NCI-H1417 treated with DMSO at 0.1 percent for 48 hours (cell line): ENCODE results near the gene ACRBP.

Experiments used
- DNase-seq: peaks from one replicate; lab custom pipeline; 2025; lab: John Stamatoyannopoulos, UW

Gene ACRBP

DNA sequence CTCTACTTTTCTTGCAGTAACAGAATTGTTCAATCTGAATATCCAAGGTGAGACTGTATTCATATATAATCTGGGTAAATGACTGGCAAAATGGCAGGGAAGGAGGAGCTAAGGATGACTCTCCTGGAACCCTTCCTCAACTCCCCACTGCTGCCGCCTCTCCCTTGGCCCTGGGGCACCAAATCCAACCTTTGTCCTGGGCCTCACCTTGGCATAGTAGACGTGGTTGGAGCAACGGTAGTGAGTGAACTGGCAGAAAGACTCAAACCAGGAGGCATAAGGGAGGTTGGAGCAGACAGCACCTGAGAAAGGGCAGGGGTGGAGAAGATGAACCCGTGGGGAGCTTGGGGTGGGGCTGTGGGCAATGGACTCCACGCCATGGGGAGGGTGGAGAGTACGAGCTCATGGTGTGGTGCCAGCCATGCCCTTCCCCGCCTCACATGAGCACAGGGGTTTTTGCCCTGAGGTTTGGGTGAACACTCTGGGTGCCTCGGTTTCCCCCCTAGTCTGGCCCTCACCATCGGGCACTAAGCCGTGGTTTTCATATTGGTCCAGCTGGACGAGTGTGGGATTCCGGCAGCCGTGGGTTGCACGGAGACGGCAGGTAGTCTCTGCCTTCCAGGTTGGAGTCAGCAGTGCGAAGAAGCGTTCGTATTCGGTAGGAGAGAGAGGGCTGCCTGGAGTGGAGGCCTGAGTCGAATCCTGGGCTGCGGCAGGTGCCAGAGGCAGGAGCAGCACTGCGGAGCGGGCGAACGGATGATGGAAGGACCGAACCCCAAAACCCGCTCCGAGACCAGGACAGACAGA is 753 bp downstream of the ACRBP start:
- no peak for DNase-seq

DNA sequence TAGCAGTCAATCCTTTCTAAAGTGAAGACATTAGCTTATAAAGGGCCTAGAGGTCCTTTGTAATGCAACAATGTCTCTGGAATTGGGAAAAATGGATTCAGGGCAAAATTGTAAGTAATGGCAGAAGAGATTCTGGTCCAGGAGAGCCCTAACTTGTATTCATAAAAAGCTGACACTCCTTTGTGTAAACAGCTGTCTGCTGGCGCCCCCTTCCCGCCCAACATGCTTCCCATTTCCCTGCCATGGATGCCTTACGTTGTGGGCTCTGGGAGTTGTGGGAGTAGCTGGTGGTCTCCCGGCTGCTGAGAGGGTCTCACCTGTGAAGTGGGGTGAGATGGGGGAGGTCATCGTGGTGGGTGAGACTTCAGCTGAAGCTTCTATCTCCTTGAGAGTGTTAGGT is 2.3 kb downstream of the ACRBP start:
- DNase-seq, result no peak

DNA sequence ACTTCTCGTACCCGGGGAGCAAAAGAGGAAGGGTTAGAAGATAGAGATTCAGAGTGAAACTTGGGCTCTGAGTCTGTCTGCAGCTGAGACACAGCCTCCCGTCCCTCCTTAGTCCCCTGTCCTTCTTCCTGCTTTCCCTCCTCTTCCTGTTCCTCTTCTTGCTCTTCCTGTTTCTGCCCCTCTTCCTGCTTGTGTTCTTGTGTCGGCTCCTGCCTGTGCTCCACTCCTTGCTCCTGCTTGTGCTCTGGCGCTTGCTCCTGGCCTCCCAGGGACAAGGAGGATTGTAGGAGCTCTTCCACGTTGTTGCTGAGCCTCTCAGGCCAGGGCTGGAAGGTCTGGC is 3.0 kb downstream of the ACRBP start:
- no peak for DNase-seq

DNA sequence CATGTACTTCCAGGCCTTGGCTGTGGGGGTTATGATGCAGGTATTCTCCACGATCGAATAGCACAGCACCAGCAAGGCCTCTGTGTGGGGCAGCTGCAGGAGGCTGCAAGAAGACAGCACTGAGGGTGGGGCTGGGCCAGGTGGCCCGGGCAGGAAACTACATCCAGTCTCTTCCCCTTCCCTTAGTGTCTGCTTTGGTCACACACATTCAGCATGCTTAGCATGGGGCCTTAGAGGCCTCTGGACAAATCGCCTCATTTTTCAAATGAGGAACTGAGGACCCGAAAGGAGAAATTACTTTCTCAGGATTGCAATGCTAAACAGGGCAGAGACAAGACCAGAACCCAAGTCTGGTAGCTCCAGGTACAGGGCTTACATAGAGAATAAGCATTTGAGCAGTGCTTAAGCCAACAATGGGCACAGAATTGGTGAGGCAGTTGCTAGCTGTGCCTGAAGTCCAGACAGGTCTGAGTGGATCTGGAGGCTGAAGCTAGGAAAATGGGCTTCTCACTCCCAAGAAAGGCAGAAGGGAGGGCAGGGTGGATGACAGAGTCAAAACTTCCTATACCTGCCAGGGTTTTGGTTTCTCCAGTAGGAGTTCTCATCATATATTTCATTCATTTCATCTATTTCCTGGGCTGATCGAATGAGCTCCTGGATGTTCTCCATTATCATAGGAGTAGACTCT is 3.5 kb downstream of the ACRBP start:
- DNase-seq, result no peak

DNA sequence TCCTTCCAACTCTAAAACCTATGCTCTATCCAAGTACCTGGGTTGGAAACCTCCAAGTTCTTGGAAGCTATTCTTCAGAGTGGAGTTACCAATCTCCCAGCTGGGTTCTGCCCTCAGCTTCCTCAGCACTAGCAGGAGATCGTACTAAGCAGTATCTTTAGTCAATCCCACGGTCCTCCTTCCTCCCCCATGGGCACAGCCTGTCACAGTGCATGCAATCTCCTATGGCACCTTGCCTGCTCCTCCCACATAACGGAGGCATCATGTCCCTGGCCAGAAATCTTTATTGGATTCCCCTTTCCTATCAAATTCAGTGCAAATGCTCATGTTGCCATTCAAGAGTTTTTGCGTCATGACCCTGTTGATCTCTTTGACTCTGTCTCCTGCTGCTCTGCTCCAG is 6.1 kb downstream of the ACRBP start:
- no peak for DNase-seq

DNA sequence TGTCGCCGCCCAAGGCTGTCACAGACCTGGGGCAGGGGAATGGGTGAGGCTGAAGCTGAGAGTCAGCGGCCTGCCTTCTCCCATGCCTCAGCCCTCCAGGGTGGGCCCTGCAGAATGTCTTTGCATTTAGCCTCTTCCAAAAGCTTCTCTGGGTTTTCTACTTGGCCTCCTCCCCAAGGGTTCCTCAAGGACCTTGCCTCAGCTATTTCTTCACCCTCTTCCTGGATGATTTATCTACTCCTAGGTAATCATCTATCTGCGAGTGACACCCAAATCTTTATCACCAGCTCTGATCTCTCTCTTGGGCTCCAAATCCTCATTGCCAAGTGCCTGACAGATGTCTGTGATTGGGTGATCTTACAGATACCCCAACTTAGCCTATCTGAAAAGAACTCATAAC is 6.7 kb downstream of the ACRBP start:
- no peak for DNase-seq

DNA sequence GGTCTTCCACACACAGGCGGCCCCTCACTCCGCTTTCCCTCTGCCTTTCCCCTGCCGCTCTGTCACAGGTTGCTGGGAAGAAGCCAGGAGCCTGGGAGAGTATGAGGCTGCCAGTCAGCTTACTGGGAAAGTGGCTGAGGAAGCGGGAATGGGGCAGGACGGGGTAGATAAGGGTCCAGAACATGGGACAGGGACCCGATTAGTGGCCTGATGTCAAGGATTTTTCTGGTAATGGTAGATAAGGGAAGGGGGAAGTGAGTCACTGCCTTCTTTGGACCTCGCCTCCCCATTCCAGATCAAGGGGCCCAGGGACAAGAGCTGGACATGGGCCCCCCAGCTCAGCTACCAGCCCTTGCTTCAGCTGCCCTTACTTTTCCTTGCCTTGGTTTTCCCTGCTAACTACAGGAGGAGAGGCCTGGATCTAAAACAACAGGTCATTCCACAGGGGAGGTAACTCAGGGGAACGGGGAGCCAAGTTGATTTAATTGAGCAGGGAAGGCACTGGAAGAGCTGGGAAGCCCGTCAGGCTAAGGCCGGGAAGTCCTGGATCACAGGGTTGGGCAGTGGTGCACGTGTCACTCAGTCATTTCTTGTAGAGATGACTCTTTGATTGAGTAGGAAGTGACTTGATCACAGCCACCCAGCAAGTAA is 8.0 kb downstream of the ACRBP start:
- DNase-seq, result no peak

DNA sequence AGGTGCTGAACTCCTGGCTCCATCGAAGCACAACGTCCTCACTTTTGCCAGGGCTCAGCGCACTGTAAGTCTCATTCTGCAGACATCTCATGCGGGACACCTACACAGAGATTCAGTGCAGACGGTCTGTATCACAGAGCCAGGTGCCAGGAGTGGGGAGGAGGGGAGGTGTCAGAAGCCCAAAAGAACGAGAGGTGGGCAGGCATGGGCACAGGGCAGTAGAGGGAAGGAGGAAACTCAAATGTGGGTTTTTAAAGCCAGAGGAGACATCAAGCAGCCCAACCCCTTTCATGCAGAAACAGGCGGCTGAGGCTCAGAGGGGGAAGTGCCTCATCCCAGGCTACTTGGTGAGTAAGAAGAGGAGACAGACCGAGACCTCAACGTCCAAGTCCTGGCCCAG is 8.9 kb downstream of the ACRBP start:
- DNase-seq, result no peak

DNA sequence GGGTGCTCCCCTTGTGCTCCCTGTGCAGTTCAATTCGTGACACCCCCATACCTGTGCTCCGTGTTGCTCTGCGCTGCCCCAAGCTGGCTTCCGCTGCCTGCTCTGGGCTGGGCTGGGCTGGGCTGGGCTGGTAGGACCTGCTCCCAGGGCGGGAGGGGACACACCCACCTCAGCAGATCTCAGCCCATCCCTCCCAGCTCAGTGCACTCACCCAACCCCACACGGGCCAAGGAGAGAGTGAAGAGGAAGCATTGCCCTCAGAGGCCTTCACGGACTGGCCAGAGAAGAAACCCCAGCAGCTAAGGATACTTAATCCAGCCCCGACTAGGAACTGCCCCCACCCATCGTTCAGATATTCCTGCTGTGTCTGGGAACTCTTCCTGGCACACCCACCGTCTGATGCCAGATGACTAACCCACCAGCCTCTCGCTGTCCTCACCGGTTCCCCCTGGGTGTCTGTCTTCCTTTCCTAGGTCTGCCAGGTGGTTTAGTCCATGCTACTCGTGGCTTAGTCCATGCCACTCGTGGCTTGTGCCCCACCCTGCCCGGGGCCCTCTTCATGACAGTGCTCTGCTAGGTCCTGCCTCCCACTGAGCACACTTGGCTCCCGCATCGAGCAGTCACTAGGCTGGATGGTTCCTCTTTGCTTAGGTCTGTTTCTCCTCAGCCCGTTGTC is 11.2 kb downstream of the ACRBP start, which contains the start of gene LPAR5:
TSS of gene LPAR5 (minus strand) at position 104 of the 676 bp plus-strand sequence. CDS start 14,711 bp downstream, outside the sequence.
- no peak for DNase-seq

DNA sequence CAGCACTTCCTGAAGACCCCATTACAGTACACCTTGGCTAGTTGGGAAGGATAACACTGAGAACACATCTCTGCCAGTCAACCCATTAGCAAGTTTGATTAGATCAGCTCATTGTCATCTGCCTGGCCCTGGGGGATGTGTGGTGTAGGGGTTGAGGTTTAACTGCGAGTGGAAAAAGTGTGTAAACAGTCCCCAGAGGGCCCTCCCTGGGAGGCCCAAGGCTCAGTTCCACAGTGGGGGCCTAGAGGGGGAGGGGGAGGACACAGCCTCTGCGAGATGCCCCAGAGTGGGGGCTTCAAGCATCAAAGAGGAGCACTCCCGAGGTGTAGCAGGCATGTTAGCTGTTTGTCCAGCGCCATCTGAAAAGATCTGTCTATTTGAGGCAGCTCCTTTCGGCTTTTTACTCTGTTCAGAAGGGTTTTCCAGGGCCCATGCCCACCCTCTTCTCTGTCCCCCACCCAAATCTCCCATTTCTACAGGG is 11.8 kb downstream of the ACRBP start:
- no peak for DNase-seq

DNA sequence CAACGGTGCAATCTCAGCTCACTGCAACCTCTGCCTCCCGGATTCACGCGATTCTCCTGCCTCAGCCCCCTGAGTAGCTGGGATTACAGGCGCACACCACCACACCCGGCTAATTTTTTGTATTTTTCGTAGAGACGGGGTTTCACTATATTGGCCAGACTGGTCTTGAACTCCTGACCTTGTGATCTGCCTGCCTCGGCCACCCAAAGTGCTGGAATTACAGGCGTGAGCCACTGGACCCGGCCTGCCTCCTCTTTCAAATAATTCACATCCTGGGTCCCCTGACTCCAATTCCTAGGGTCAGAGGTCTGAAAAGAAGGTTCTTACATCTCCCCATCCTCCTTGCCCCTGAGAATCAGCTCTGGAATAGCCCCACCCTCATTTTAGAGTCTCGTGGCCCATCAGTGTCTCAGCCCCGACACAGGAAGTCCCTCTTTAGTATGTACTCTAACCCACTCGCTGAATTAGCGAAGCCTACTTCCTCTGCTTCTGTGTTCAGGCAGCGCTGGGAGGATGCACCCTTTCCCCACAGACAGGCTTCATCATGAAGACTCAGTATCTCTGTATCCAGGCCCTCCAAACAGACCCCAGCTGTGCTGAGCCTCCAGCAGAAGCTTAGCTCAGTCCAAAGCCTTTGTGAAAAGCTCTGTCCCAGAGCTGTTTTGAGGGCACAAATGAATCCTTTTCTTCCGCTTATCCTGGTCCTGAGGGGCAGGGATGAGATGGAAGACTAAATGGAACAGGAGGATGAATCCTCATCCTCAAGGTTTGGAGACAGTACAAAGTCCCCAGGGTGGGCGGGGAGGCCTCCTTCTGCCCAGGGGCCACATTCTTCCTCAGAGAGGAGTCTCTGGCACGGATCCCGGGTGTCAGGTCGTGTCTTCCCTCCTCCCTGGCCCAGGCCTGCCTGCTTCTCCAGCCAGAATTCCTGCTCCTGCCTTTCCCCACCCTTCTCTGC is 14.9 kb downstream of the ACRBP start:
- DNase-seq, result no peak

DNA sequence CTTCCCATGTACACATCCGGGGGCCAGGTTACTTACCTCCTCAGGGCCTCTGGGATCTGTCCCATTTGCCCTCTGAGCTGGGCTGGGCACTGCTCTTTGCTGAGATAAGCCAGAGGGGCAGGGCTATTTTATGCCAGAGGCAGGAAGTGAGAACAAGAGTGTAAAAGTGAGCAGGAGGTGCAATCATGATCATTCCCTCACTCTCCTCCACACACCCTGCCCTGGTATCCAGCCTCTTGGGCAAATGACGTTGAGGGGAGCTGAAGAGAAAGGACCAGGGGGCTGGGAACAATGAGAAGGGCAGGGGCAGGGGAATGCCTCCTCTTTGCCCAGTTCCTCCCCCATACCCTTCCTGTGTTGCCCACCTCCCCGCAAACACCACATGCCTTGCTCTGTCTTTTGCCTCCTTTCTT is 15.7 kb downstream of the ACRBP start:
- DNase-seq, result no peak

DNA sequence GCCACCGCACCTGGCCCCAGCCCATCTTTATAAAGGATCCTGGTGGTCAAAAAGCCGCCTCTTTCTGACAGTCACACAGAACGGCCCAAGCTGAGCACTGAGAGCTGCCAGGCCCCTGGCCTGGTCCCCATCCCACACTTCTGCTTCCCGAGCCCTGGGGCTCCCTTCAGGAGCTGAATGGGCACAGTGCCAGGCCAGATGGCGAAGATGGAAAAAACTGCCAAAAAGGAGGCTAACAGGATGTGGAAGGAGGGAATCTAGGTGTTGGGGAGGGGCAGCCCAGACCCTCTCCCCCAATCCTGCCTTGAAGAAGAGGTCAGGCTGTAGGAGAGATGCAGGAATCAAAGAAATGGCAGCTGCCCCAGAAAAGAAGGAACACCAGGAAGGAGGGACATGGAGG is 16.5 kb downstream of the ACRBP start:
- DNase-seq, result no peak

DNA sequence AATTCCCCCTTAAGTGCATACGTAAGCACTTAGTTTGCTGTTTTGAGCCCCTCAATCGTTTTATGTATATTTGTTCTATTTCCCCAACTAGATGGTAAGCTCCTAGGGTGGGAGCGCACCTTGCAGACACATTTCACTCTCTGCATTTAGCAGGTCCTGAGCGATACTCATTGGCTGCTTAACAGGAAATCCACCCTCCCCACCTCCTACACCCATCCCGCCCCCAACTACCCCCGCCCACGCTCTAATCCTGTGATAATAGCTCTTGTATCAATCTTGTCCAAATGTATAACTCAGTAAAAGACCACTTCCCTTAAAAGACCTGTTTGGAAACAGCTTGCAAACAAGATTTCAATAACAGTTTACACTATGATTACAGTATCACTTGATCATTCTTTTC is 19.6 kb downstream of the ACRBP start:
- DNase-seq, result no peak

DNA sequence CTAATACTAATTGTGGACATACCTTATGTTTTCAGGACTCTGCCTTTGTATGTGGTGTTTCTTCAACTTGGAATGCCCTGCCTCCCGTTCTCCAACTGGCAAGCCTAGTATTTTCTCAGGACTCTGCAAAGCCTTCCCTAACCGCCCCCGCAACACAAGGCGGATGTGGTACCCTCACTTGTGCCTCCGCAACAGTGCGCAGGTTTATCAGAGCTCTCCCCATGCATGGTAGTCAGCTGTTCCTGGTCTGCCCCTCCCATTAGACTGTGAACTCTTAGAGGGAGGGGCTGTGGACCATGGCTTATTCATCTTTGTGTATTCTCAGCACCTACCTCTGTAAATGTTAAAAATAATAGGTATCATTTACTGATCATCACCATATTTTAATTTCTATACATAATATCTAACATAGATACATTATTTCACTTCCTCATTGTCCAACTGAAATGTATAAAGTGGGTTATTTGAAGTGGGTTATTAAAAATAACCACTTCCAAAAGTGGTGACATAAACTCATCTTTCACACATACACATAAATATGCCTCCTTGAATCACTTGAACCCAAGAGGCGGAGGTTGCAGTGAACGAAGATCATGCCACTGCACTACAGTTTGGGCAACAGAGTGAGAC is 20.5 kb downstream of the ACRBP start:
- no peak for DNase-seq

DNA sequence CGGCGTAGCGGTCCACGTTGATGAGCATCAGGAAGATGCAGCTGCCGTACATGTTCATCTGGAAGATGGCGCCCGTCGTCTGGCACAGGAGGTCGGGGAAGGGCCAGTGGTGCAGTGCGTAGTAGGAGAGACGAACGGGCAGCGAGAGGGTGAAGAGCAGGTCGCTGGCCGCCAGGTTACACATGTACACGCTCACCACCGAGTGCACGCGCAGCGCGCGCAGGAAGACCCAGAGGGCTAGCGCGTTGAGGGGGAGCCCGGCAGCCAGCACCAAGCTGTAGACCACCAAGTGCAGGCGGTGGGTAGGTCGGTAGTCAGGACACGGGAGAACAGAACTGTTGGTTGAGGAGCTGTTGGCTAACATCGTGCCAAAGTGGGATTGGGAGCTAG is 26.4 kb downstream of the ACRBP start:
- DNase-seq, result no peak

DNA sequence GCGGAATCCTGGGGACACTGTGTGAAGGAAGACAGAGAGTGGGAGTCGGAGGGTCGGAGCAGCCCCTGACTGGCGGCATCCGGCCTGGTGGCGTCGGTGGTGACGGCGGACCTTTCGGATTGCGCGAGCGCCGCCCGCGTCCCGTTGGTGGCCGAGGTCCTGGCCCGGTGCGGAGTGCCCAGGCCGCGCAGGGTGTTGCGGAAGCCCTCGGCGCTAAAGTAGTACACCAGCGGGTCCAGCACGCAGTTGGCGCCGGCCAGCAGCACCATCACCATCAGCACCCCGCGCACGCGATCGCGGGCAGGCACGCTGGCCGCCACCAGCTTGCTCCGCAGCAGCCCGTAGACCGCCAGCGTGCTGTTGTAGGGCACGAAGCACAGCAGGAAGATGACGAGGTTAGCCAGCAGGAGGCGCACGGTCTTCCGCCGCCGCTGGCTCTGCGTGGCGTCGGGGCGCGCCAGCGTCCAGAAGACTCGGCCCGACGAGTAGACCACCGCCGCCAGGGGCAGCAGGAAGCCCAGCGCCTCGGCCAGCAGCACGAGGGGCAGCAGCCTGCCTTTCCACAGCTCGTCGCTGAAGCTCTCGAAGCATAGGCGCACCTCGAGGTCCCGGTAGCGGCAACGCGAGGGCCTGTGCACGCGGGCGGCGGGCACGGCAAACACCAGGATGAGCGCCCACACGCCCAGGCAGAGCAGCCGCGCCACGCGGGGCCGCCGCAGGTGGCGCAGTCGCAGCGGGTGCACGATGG is 26.9 kb downstream of the ACRBP start:
- no peak for DNase-seq

DNA sequence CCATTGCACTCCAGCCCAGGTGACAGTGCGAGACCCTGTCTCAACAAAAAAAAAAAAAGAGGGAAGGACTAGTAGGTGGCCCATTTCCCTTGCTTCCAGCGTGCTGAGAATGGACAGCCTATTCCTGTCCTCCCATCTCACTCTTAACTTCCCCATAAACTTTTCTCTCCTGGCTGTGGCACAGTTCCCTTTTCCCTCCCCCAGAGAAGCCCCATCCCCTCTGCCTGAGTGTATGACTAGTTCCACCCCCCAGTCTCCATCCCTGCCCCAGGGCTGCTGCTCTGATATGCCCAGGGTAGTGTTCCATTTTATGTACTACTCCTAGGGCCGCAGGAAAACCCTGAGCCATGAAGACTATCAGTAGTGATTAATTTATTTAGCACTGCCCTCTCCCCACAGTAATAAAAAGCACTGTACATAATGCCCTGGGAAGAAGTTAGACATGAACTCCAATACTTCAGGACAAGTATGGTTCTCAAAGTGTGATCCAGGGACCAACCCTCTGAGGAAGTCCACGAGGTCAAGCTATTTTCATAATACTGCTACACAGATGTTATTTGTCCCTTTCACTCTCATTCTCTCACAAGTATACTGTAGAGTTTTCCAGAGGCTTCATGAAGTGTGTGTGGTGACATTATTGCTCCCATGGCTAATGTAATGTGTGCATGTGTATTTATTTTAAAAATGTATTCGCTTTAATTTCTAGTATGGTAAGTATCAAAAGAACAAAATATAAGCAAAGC is 28.6 kb downstream of the ACRBP start:
- DNase-seq, result no peak

DNA sequence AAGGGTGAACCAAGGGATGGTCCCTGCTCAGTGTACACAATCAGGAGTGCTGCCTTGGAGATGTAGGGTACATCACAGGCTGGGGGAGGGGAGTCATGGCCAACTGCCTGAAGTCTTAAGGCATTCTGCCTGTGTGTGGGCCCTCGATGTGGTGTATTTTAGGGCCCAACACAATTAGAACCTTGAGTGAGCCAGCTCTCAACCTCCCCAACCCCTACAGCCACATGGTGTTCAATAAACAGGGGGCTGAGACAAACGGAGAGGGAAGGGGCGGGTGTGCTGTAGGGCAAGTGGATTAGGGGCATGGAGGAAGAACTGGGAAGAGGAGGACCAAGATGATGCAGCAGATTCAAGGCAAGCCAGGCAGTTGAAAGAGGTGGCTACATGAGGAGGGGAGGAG is 31.4 kb downstream of the ACRBP start:
- no peak for DNase-seq
